HepG2 (cell line): ENCODE results near the gene SGPL1. TPM values are rescaled to one million over a fixed set of nuclear protein-coding genes. Genes with fewer than 3 reads are reported as not detected.

Experiments used
- HNRNPL ChIP-seq: fragments of 200-400 bp; formaldehyde crosslinking; IDR thresholded peaks from 2 replicates; pipeline ENCODE4 v1.6.1; 2017; ENCODE audit warnings: mild to moderate bottlenecking, low read depth, low read length
- HOXA9 ChIP-seq: sonication (generic); formaldehyde crosslinking; IDR thresholded peaks from 2 replicates; pipeline ENCODE4 v1.8.1; 2022; ENCODE audit warnings: missing genetic modification reagents, mild to moderate bottlenecking, moderate library complexity, borderline replicate concordance
- SMAD3 ChIP-seq: sonication (generic); formaldehyde crosslinking; IDR thresholded peaks from 2 replicates; pipeline ENCODE4 v1.4.0; 2020; ENCODE audit warnings: missing genetic modification reagents
- polyA plus RNA-seq, 8 experiments: library from polyadenylated mRNA; depleted of rRNA in 3 of 8; stranded (reverse) in 7 of 8; unstranded in 1 of 8; fragments of >200 nt; fragmentation: Illumina TruSeq in 4 of 8; extraction: Trizol in 4 of 8; gene quantifications; 2 replicates each; pipeline versions ENCODE4 v1.2.1 to v1.2.3, GENCODE V29; 2011 to 2016; ENCODE audit warnings: low read depth in 4 of 8, missing spikeins in 1 of 8, mixed read lengths in 1 of 8; ENCODE audit not compliant: insufficient read depth in 1 of 8
- total RNA-seq, 5 experiments: library from RNA; depleted of rRNA; stranded (reverse); fragments of >200 nt; fragmentation: Illumina TruSeq; extraction: Trizol; gene quantifications; 2 replicates each; pipeline ENCODE4 v1.2.3, GENCODE V29; 2016; ENCODE audit warnings: low read depth in 1 of 5
- TF ChIP-seq, protein P1 (sequence below): IDR thresholded peaks from 2 replicates; pipeline ENCODE4 v1.4.0; 2020; ENCODE audit warnings: mild to moderate bottlenecking, missing genetic modification reagents
- TF ChIP-seq, protein P2 (sequence below): sonication (generic); formaldehyde crosslinking; IDR thresholded peaks from 2 replicates; pipeline ENCODE4 v1.8.1; 2023; ENCODE audit warnings: missing genetic modification reagents, inconsistent platforms, borderline replicate concordance
- TF ChIP-seq, protein P3 (sequence below): IDR thresholded peaks from 2 replicates; pipeline ENCODE4 v1.6.1; 2016

Gene SGPL1
- total and polyA plus RNA-seq, 2 of the 13 experiments (the other 11 are each of a cell fraction or from before 2014, with no cell fraction given), result 17.6 to 25.0 TPM

DNA sequence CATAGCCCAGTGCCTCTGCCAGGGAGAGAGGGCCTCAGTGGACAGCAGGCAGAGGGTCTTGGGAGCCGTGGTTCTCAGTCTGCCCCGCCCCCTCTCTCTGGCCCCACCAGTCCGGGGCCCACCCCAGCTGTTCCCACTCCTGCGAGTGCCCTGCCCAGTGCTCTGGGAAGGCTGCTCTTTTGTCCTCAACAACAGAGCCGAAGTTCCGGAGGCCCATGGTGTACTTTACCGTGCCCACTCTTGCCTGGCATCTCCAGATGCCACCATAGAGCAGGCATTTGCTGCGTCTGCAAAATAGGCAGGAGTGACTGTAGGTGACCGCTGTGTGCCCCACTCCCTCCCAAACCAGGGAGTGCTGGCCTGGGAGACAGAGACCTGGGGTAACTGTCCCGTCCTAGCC is 101.9 kb downstream of the SGPL1 start (continued):
- TF ChIP-seq, protein P1, sequence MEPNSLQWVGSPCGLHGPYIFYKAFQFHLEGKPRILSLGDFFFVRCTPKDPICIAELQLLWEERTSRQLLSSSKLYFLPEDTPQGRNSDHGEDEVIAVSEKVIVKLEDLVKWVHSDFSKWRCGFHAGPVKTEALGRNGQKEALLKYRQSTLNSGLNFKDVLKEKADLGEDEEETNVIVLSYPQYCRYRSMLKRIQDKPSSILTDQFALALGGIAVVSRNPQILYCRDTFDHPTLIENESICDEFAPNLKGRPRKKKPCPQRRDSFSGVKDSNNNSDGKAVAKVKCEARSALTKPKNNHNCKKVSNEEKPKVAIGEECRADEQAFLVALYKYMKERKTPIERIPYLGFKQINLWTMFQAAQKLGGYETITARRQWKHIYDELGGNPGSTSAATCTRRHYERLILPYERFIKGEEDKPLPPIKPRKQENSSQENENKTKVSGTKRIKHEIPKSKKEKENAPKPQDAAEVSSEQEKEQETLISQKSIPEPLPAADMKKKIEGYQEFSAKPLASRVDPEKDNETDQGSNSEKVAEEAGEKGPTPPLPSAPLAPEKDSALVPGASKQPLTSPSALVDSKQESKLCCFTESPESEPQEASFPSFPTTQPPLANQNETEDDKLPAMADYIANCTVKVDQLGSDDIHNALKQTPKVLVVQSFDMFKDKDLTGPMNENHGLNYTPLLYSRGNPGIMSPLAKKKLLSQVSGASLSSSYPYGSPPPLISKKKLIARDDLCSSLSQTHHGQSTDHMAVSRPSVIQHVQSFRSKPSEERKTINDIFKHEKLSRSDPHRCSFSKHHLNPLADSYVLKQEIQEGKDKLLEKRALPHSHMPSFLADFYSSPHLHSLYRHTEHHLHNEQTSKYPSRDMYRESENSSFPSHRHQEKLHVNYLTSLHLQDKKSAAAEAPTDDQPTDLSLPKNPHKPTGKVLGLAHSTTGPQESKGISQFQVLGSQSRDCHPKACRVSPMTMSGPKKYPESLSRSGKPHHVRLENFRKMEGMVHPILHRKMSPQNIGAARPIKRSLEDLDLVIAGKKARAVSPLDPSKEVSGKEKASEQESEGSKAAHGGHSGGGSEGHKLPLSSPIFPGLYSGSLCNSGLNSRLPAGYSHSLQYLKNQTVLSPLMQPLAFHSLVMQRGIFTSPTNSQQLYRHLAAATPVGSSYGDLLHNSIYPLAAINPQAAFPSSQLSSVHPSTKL (CRISPR knock-in tag), result no peak
- TF ChIP-seq, protein P2, sequence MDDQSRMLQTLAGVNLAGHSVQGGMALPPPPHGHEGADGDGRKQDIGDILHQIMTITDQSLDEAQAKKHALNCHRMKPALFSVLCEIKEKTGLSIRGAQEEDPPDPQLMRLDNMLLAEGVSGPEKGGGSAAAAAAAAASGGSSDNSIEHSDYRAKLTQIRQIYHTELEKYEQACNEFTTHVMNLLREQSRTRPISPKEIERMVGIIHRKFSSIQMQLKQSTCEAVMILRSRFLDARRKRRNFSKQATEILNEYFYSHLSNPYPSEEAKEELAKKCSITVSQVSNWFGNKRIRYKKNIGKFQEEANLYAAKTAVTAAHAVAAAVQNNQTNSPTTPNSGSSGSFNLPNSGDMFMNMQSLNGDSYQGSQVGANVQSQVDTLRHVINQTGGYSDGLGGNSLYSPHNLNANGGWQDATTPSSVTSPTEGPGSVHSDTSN (CRISPR knock-in tag), result no peak
- TF ChIP-seq, protein P3, sequence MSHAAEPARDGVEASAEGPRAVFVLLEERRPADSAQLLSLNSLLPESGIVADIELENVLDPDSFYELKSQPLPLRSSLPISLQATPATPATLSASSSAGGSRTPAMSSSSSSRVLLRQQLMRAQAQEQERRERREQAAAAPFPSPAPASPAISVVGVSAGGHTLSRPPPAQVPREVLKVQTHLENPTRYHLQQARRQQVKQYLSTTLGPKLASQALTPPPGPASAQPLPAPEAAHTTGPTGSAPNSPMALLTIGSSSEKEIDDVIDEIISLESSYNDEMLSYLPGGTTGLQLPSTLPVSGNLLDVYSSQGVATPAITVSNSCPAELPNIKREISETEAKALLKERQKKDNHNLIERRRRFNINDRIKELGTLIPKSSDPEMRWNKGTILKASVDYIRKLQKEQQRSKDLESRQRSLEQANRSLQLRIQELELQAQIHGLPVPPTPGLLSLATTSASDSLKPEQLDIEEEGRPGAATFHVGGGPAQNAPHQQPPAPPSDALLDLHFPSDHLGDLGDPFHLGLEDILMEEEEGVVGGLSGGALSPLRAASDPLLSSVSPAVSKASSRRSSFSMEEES, result no peak
- no peak for TF ChIP-seq HOXA9
- no peak for TF ChIP-seq HNRNPL
- no peak for TF ChIP-seq SMAD3 (CRISPR knock-in tag)
